Uterus (tissue), 2 donors: ENCODE measurements around the gene SPRING1.

Source experiments
- POLR2A ChIP-seq, 2 donors: fragments of 450-650 bp; IDR thresholded peaks; one replicate each; pipeline ENCODE4 v1.6.1; 2016; ENCODE audit warnings: antibody characterized with exemption in 2 of 2, mild to moderate bottlenecking in 1 of 2, moderate library complexity in 1 of 2
- TF ChIP-seq, protein P1 (sequence below), 4 experiments: fragments of 200-600 bp in 2 of 4; fragments of 450-650 bp in 2 of 4; sonication (generic) in 2 of 4; IDR thresholded peaks; one replicate each; pipeline ENCODE4 v1.5.1; 2016 to 2019; ENCODE audit warnings: antibody characterized with exemption in 4 of 4, mild to moderate bottlenecking in 2 of 4, moderate library complexity in 1 of 4

DNA sequence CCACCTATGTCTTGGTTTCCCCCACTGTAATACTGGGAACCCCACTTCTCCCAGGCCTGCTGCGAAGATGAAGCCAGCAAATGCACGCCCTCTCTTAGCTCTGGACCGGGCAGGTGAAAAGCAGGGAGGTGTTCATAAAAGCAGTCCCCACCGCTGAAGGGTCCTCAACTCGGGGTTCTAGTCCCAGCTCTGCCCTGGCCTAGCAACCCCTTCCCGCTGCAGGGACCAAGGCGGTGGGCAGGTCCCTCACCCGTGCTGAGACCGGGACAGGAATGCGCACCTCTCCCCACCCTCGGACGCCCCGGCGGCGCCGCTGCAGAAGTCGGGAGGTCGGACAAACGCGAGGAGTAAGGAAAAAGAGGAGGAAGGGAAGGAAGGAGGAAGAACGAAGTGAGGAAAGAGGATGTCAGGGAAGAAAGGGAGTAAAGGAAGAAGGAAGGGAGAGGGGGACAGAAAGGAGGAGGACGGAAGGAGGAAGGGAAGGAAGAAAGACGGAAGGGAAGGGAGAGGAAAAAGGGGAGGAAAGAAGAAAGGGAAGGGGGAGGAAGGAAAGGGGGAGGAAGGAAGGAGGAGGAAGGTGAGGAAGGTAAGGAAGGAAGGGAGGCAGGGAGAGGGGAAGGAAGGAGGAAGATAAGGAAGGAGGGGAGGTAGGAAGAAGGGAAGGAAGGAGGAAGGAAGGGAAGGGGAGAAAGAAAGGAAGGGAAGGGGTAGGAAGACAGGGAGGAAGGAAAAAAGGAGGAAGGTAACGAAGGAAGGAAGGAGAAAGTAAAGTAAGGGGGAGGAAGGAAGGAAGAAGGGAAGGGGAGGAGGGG is 701 bp downstream of the SPRING1 start:
- TF ChIP-seq, protein P1, sequence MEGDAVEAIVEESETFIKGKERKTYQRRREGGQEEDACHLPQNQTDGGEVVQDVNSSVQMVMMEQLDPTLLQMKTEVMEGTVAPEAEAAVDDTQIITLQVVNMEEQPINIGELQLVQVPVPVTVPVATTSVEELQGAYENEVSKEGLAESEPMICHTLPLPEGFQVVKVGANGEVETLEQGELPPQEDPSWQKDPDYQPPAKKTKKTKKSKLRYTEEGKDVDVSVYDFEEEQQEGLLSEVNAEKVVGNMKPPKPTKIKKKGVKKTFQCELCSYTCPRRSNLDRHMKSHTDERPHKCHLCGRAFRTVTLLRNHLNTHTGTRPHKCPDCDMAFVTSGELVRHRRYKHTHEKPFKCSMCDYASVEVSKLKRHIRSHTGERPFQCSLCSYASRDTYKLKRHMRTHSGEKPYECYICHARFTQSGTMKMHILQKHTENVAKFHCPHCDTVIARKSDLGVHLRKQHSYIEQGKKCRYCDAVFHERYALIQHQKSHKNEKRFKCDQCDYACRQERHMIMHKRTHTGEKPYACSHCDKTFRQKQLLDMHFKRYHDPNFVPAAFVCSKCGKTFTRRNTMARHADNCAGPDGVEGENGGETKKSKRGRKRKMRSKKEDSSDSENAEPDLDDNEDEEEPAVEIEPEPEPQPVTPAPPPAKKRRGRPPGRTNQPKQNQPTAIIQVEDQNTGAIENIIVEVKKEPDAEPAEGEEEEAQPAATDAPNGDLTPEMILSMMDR (IDR thresholded peaks at IDR 0.05) = no peak
- TF ChIP-seq POLR2A (IDR thresholded peaks at IDR 0.05) = no peak
